ENCODE data around the gene AP5Z1. TPM values are rescaled to one million over a fixed set of nuclear protein-coding genes. Genes with fewer than 3 reads are reported as not detected.
A peak's percentile ranks its signal among the peaks of the same experiment; 100 is the strongest.

Gene AP5Z1
- total RNA-seq, 4 donors from 2014 or later = 26.2 to 81.2 (median 52.2) TPM

DNA sequence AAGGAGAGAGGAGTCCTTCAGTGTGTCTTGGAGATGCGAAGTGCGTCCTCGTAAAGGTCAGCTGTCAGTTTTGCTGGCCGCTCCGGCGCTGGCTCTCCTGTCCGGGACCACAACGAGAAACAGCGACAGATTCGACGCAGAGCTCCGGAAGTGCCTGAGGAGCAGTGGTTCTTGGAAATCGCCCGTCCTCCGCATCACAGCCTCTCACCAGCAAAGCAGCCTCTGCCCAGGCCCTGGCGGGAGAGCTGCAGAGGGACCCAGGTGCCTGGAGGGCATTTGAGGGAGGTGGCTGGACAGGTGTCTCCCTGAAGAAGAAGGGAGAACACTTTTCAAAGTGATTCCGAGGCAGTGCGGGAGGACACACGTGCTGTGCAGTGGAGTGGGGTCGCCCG, 11.6 kb upstream of the AP5Z1 start:
- no peak for DNase-seq (ENCODE audit: low spot score in 2 of 2)
- no peaks in the 10 kb centered on the region for H3K9me3 ChIP-seq
- WGBS = 96% methylated on average over 19 of the region's 21 CpGs
- no peaks in the 10 kb centered on the region for H3K27me3 ChIP-seq
- peaks cover 70% of the 10 kb centered on the region for H3K36me3 ChIP-seq
- no peak overlapping the region for H3K27ac ChIP-seq
- no peak for TF ChIP-seq POLR2A (IDR thresholded peaks at IDR 0.05)
- TF ChIP-seq EP300 (IDR thresholded peaks at IDR 0.05) = no peak
- TF ChIP-seq POLR2AphosphoS5 (IDR thresholded peaks at IDR 0.05) = no peak
- TF ChIP-seq, protein P1, sequence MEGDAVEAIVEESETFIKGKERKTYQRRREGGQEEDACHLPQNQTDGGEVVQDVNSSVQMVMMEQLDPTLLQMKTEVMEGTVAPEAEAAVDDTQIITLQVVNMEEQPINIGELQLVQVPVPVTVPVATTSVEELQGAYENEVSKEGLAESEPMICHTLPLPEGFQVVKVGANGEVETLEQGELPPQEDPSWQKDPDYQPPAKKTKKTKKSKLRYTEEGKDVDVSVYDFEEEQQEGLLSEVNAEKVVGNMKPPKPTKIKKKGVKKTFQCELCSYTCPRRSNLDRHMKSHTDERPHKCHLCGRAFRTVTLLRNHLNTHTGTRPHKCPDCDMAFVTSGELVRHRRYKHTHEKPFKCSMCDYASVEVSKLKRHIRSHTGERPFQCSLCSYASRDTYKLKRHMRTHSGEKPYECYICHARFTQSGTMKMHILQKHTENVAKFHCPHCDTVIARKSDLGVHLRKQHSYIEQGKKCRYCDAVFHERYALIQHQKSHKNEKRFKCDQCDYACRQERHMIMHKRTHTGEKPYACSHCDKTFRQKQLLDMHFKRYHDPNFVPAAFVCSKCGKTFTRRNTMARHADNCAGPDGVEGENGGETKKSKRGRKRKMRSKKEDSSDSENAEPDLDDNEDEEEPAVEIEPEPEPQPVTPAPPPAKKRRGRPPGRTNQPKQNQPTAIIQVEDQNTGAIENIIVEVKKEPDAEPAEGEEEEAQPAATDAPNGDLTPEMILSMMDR (IDR thresholded peaks at IDR 0.05) = no peak
- H3K4me1 ChIP-seq = peaks cover 9% of the 10 kb centered on the region
- H3K4me3 ChIP-seq = no peak overlapping the region

DNA sequence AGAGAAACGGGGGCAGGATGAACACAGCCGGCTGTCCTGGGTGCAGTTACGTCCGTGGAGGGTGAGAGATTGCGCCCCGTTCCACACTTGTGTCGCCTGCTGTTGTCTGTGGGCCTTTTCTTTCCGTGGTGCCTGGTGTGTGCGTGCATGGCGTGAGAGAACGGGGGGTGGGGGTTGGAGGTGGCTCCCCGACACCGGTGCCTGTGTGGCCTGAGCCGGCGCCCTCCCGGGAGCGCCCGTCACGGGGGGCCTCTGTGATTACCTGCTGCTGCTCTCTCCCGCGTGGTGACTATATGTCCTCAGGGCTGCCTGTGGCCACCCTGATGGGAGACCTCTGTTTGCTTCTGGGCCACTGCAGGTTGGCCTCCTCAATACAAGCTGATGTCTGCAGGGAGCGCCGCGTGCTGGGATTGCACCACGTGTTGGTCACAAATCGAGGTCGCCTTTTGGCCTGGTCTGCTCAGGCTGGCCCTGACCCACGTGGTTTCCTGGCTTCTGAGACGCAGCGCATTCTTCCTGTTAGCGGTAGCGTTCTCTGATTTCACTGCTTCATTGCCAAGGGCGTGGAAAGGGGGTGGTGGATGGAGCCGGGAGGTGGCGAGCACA, 10.9 kb upstream of the AP5Z1 start:
- no peak for DNase-seq (ENCODE audit: low spot score in 2 of 2)
- no peak for TF ChIP-seq POLR2AphosphoS5 (IDR thresholded peaks at IDR 0.05)
- TF ChIP-seq, protein P1 (IDR thresholded peaks at IDR 0.05) = no peak
- no peak for TF ChIP-seq POLR2A (IDR thresholded peaks at IDR 0.05)
- Histone ChIP-seq H3K4me3 (no peak overlapping the region), H3K4me1 (peaks cover 9% of the 10 kb centered on the region), H3K27ac (no peak overlapping the region), H3K27me3 (no peaks in the 10 kb centered on the region), H3K36me3 (peaks cover 63% of the 10 kb centered on the region), H3K9me3 (no peaks in the 10 kb centered on the region)
- 87% methylated on average over 26 of the region's 35 CpGs for WGBS

DNA sequence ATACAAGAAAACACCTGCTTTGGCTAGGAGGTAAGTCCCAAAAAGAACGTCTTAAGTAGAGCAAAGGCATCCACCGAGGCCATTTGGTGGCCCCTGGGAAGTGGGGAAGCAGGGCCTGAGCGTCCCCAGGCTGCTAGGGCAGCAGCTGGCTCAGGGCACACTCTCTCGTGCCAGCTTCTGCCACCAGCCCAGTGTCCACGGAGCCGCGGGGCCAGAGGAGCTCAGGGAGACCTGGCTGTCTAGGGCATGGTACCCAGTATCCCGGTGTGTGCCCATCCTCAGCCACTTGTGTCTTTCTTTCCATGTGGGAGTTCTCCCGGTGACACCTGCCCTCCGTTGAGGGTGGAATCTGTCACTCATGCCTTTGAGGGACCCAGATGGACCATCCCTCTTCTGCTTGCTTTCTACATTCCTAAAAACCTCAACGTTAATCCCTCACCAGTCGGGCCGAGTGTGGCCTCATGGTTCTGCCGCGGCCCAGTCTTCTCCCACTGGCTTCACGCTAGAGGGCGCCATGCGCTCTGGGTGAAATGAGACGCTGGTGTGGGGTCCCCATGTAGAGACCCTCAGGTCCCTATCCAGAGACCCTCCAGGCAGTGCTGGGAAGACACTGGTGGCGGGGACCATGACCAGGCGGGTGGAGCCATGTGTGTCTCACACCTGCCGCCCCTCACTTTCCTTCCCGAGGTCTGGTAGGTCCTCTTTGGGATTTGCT, 9.5 kb upstream of the AP5Z1 start:
- 90% methylated on average over 21 of the region's 23 CpGs for WGBS
- Histone ChIP-seq H3K27ac (no peak overlapping the region), H3K4me3 (no peak overlapping the region), H3K36me3 (peaks cover 49% of the 10 kb centered on the region), H3K27me3 (no peaks in the 10 kb centered on the region), H3K9me3 (no peaks in the 10 kb centered on the region), H3K4me1 (peaks cover 9% of the 10 kb centered on the region)
- TF ChIP-seq, protein P1 (IDR thresholded peaks at IDR 0.05) = no peak
- no peak for TF ChIP-seq POLR2A (IDR thresholded peaks at IDR 0.05)
- no peak for TF ChIP-seq EP300 (IDR thresholded peaks at IDR 0.05)
- no peak for TF ChIP-seq POLR2AphosphoS5 (IDR thresholded peaks at IDR 0.05)
- no peak for DNase-seq (ENCODE audit: low spot score in 2 of 2)

DNA sequence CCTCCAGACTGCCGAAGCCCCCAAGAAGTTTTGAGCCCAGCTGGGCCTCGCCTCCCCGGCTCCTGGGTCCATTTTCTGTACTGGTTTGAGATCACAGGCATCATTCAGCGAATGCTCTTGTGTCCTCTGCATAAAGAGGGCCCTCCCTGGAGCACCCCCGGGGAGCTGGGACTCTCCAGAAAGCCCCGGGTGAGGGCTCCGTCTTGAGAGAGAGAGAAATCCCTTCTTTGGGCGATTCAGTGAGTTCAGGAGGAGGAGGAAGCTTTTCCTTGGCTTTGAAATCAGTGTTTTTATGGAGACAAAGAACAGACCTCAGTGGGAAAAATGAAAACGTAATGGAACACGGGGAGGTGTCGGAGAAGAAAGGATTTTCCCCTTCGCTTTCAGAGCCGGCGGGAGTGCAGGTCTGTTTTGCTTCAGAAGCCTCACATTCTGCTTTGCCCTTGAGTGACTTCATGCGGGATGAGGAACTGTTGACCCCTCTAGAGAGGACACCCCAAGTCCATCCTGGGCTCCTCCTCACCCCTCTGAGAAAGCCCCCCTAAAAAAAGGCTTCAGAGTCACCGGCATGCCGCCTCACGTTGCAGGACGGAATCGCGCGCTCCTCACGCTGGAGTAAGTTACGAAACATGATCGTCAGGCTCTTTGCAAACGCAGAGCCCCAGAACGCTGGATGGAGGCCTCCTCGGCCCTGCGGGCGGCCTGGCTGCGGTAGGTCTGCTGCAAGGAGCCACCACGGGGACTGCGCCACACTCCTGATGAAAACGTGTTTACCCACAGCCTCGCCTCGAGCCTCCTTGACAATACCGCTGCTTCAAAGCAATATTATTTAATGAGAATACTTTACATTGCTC, 8.5 kb upstream of the AP5Z1 start:
- DNase-seq (ENCODE audit: low spot score in 2 of 2) = peak in 1 of 2 donors; percentile 76
- Histone ChIP-seq H3K36me3 (peaks cover 46% of the 10 kb centered on the region), H3K4me3 (no peak overlapping the region), H3K4me1 (peaks cover 7% of the 10 kb centered on the region), H3K27ac (no peak overlapping the region), H3K27me3 (no peaks in the 10 kb centered on the region), H3K9me3 (no peaks in the 10 kb centered on the region)
- WGBS = 89% methylated on average over 35 of the region's 37 CpGs
- TF ChIP-seq, protein P1 (IDR thresholded peaks at IDR 0.05) = no peak
- no peak for TF ChIP-seq POLR2A (IDR thresholded peaks at IDR 0.05)
- no peak for TF ChIP-seq POLR2AphosphoS5 (IDR thresholded peaks at IDR 0.05)
- no peak for TF ChIP-seq EP300 (IDR thresholded peaks at IDR 0.05)

Measured in suprapubic skin (tissue), 4 donors.